Endothelial cell of umbilical vein (primary cell): ENCODE data around the gene BTC. TPM values are rescaled to one million over a fixed set of nuclear protein-coding genes. Genes with fewer than 3 reads are reported as not detected.

Experiments used
- BruUV-seq: library from RNA; stranded (reverse); fragments of 400-500 nt; replicated peaks from 2 replicates; lab custom pipeline; 2021; lab: Mats Ljungman, UMichigan
- CTCF ChIA-PET: fragments of 300-600, 350-600 bp; sonication (Branson Sonifier 250); formaldehyde crosslinking; loops from one replicate; lab custom pipeline; 2021; ENCODE audit warnings: antibody characterized with exemption, inconsistent platforms; lab: Charles Lee
- POLR2A ChIA-PET: fragments of 300-600, 350-600 bp; sonication (Branson Sonifier 250); formaldehyde crosslinking; loops from one replicate; lab custom pipeline; 2021; ENCODE audit warnings: antibody characterized with exemption, inconsistent platforms; lab: Charles Lee
- DNase-seq: peaks from one replicate; pipeline ENCODE4 v3.0.0-alpha.2; 2011; ENCODE audit warnings: low read depth, low spot score
- FAIRE-seq: peaks from 2 replicates; lab custom pipeline; 2011; peaks lifted over from hg19 to GRCh38; lab: Jason Lieb, UNC
- H2AFZ ChIP-seq: 2 replicates; pipeline ENCODE4 v1.6.0; 2012; ENCODE audit warnings: low read depth, low read length, control low read depth, inconsistent platforms
- H3K27ac ChIP-seq: 2 replicates; pipeline ENCODE4 v1.5.1; 2011; ENCODE audit warnings: low read depth, mild to moderate bottlenecking, control low read depth, low read length, moderate library complexity; ENCODE audit not compliant: insufficient read depth
- H3K27me3 ChIP-seq, 2 experiments: 2 replicates each; pipeline versions ENCODE4 v1.6.0 to v1.6.1; 2011; ENCODE audit warnings: low read length in 2 of 2, mixed read lengths in 1 of 2; ENCODE audit not compliant: control insufficient read depth in 2 of 2, insufficient read depth in 2 of 2
- H3K36me3 ChIP-seq, 2 experiments: 2 replicates in 1 of 2; 3 replicates in 1 of 2; pipeline ENCODE4 v1.5.1; 2011; ENCODE audit warnings: low read length in 2 of 2, mild to moderate bottlenecking in 1 of 2, moderate library complexity in 1 of 2; ENCODE audit not compliant: control insufficient read depth in 2 of 2, insufficient read depth in 2 of 2; ENCODE audit errors: extremely low read depth in 1 of 2
- H3K4me1 ChIP-seq: 3 replicates; pipeline ENCODE4 v1.5.1; 2011; ENCODE audit warnings: mild to moderate bottlenecking, low read length; ENCODE audit not compliant: control insufficient read depth, insufficient read depth; ENCODE audit errors: extremely low read depth
- H3K4me2 ChIP-seq: 2 replicates; pipeline ENCODE4 v1.6.1; 2011; ENCODE audit warnings: low read length, control low read depth, mixed read lengths; ENCODE audit not compliant: insufficient read depth
- H3K4me3 ChIP-seq, 3 experiments: fragments of 200-600 bp in 1 of 3; sonication (generic), shearing (Covaris generic) in 1 of 3; replicated peaks in 1 of 3; 2 replicates each; pipeline ENCODE4 v1.5.1; 2011 to 2016; ENCODE audit warnings: control low read depth in 3 of 3, low read length in 3 of 3, mild to moderate bottlenecking in 2 of 3, inconsistent platforms in 1 of 3, low read depth in 1 of 3, moderate library complexity in 1 of 3; ENCODE audit not compliant: insufficient read depth in 1 of 3
- H3K79me2 ChIP-seq: 2 replicates; pipeline ENCODE4 v1.6.0; 2012; ENCODE audit warnings: low read length, inconsistent platforms; ENCODE audit not compliant: control insufficient read depth, insufficient read depth
- H3K9ac ChIP-seq: replicated peaks from 2 replicates; pipeline ENCODE3; 2011; ENCODE audit warnings: low read length, control low read depth; ENCODE audit not compliant: insufficient read depth; ENCODE audit errors: extremely low read depth
- H3K9me1 ChIP-seq: replicated peaks from 3 replicates; pipeline ENCODE4 v1.6.0; 2011; ENCODE audit warnings: mild to moderate bottlenecking, low read length; ENCODE audit not compliant: control insufficient read depth, insufficient read depth; ENCODE audit errors: extremely low read depth
- H3K9me3 ChIP-seq: replicated peaks from 2 replicates; pipeline ENCODE4 v1.5.1; 2012; ENCODE audit warnings: low read length, inconsistent platforms; ENCODE audit not compliant: control insufficient read depth, insufficient read depth
- H4K20me1 ChIP-seq: replicated peaks from 2 replicates; pipeline ENCODE3; 2011; ENCODE audit warnings: mild to moderate bottlenecking, low read length; ENCODE audit not compliant: control insufficient read depth, insufficient read depth; ENCODE audit errors: extremely low read depth
- CTCF ChIP-seq, 2 donors: IDR thresholded peaks; 1 replicate in 1 of 2; 2 replicates in 1 of 2; pipeline ENCODE4 v1.5.1; 2011; ENCODE audit warnings: low read length in 2 of 2, mild to moderate bottlenecking in 2 of 2, moderate library complexity in 2 of 2, control low read depth in 1 of 2, inconsistent platforms in 1 of 2, low read depth in 1 of 2; ENCODE audit not compliant: insufficient read depth in 1 of 2; ENCODE audit errors: extremely low read depth in 1 of 2
- EZH2 ChIP-seq: IDR thresholded peaks from 2 replicates; pipeline ENCODE4 v1.6.1; 2012; ENCODE audit warnings: borderline replicate concordance, low read depth, mild to moderate bottlenecking, moderate library complexity, low read length, inconsistent platforms; ENCODE audit not compliant: severe bottlenecking
- FOS ChIP-seq: IDR thresholded peaks from 2 replicates; pipeline ENCODE4 v1.6.1; 2011; ENCODE audit warnings: mild to moderate bottlenecking, low read length, moderate library complexity, borderline replicate concordance; ENCODE audit not compliant: insufficient read depth
- GATA2 ChIP-seq: IDR thresholded peaks from 2 replicates; pipeline ENCODE4 v1.7.0; 2011; ENCODE audit warnings: low read depth, mild to moderate bottlenecking, moderate library complexity, mixed read lengths, low read length; ENCODE audit not compliant: insufficient read length, insufficient read depth
- JUN ChIP-seq: IDR thresholded peaks from 2 replicates; pipeline ENCODE4 v1.6.1; 2011; ENCODE audit warnings: borderline replicate concordance, low read depth; ENCODE audit not compliant: insufficient read length, insufficient read depth
- POLR2AphosphoS5 ChIP-seq: IDR thresholded peaks from 2 replicates; pipeline ENCODE4 v1.6.1; 2012; ENCODE audit warnings: low read depth, mild to moderate bottlenecking, control low read depth, low read length, moderate library complexity; ENCODE audit not compliant: insufficient read depth
- dilution Hi-C: fragments of 300-500 bp; cut with MboI; formaldehyde crosslinking; loops from one replicate; pipeline ENCODE4 v1.15.0; 2019; ENCODE audit warnings: low sequenced_read_pairs; ENCODE audit not compliant: extremely low pct_ligation_motif_present
- intact Hi-C: fragments of 100-400 bp; cut with micrococcal nuclease; formaldehyde crosslinking; loops from one replicate; pipeline ENCODE4 v1.10.0; 2022
- polyA plus RNA-seq, 4 experiments: library from polyadenylated mRNA; depleted of rRNA in 3 of 4; stranded (reverse) in 3 of 4; unstranded in 1 of 4; fragments of >200 nt; gene quantifications; 2 replicates each; pipeline versions ENCODE4 v1.2.1 to v1.2.3, GENCODE V29; 2011 to 2012; ENCODE audit warnings: missing spikeins in 1 of 4
- total RNA-seq: library from RNA; stranded (reverse); gene quantifications from 2 replicates; pipeline ENCODE4 v1.2.3, GENCODE V29; 2021
- TF ChIP-seq, protein P1 (sequence below): IDR thresholded peaks from 2 replicates; pipeline ENCODE4 v1.6.1; 2011; ENCODE audit not compliant: insufficient read depth, insufficient read length

The BTC gene
- total and polyA plus RNA-seq, 2 donors (not counting 3 experiments of a cell fraction or from before 2014, with no cell fraction given), result 0.04 TPM; not detected in 1

GRCh38 chr4:74768857-74769525, 25.3 kb downstream of the BTC start:
- CTCF ChIA-PET, result no interaction called here
- no peak overlapping the region for H3K4me2 ChIP-seq
- no peaks in the 10 kb centered on the region for H3K9me1 ChIP-seq
- H3K4me1 ChIP-seq, result peaks cover 15% of the 10 kb centered on the region
- no peaks in the 10 kb centered on the region for H3K9me3 ChIP-seq
- H2AFZ ChIP-seq, result no peak overlapping the region
- POLR2A ChIA-PET, result no interaction called here
- DNase-seq (peak; percentile 73), FAIRE-seq (peak; percentile 73)
- no peaks in the 10 kb centered on the region for H3K36me3 ChIP-seq
- TF ChIP-seq FOS (peak; percentile 78), GATA2 (peak; percentile 78), CTCF (IDR thresholded peaks at IDR 0.05; ENCODE audit: extremely low read depth in 1 of 2, insufficient read depth in 1 of 2, low read depth in 1 of 2, low read length in 2 of 2) (no peak), EZH2 (no peak), POLR2AphosphoS5 (no peak), JUN (peak; percentile 46)
- TF ChIP-seq, protein P1, sequence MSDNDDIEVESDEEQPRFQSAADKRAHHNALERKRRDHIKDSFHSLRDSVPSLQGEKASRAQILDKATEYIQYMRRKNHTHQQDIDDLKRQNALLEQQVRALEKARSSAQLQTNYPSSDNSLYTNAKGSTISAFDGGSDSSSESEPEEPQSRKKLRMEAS, result no peak
- no peaks in the 10 kb centered on the region for H3K79me2 ChIP-seq
- H3K9ac ChIP-seq, result no peak overlapping the region
- no peak overlapping the region for H3K27ac ChIP-seq
- H4K20me1 ChIP-seq, result no peaks in the 10 kb centered on the region
- intact Hi-C loops, result no loop called here
- no peak overlapping the region for H3K4me3 ChIP-seq
- H3K27me3 ChIP-seq, result no peaks in the 10 kb centered on the region
- dilution Hi-C loops, result no loop called here
- no TSS peak for BruUV-seq
